HEK293 (cell line): Measurements from ENCODE around the gene CNTN4.

Experiments used
- CTCF ChIP-seq: fragments of 450-650 bp; formaldehyde crosslinking; IDR thresholded peaks from 2 replicates; pipeline ENCODE4 v1.5.1; 2016; ENCODE audit warnings: missing biosample characterization, missing genetic modification characterization
- MYNN ChIP-seq: fragments of 450-650 bp; formaldehyde crosslinking; IDR thresholded peaks from 2 replicates; pipeline ENCODE4 v1.5.1; 2016; ENCODE audit warnings: missing biosample characterization, missing genetic modification characterization, borderline replicate concordance
- MZF1 ChIP-seq: fragments of 450-650 bp; formaldehyde crosslinking; IDR thresholded peaks from 2 replicates; pipeline ENCODE4 v1.5.1; 2017; ENCODE audit warnings: missing biosample characterization, missing genetic modification characterization, borderline replicate concordance
- REST ChIP-seq: fragments of 450-650 bp; formaldehyde crosslinking; IDR thresholded peaks from 2 replicates; pipeline ENCODE4 v1.5.1; 2016; ENCODE audit warnings: missing biosample characterization, missing genetic modification characterization
- SETDB1 ChIP-seq: IDR thresholded peaks from one replicate; pipeline ENCODE4 v1.6.1; 2017; ENCODE audit warnings: mild to moderate bottlenecking, low read length, moderate library complexity, mixed read lengths; ENCODE audit not compliant: insufficient read length
- ZBTB20 ChIP-seq: fragments of 450-650 bp; formaldehyde crosslinking; IDR thresholded peaks from 2 replicates; pipeline ENCODE4 v1.5.1; 2016; ENCODE audit warnings: missing biosample characterization, missing genetic modification characterization
- ZNF112 ChIP-seq: fragments of 450-650 bp; formaldehyde crosslinking; IDR thresholded peaks from 2 replicates; pipeline ENCODE4 v1.5.0; 2017; ENCODE audit warnings: missing biosample characterization, missing genetic modification characterization
- ZNF423 ChIP-seq: fragments of 450-650 bp; formaldehyde crosslinking; IDR thresholded peaks from 2 replicates; pipeline ENCODE4 v1.5.1; 2016; ENCODE audit warnings: missing biosample characterization, missing genetic modification characterization
- ZNF639 ChIP-seq: fragments of 450-650 bp; formaldehyde crosslinking; IDR thresholded peaks from 2 replicates; pipeline ENCODE4 v1.5.1; 2016; ENCODE audit warnings: missing biosample characterization, missing genetic modification characterization
- ZNF707 ChIP-seq: fragments of 450-650 bp; formaldehyde crosslinking; IDR thresholded peaks from 2 replicates; pipeline ENCODE4 v1.5.1; 2016; ENCODE audit warnings: missing biosample characterization, missing genetic modification characterization
- ZNF747 ChIP-seq: fragments of 450-650 bp; formaldehyde crosslinking; IDR thresholded peaks from 2 replicates; pipeline ENCODE4 v1.5.1; 2016; ENCODE audit warnings: missing biosample characterization, missing genetic modification characterization
- ZNF76 ChIP-seq: fragments of 450-650 bp; formaldehyde crosslinking; IDR thresholded peaks from 2 replicates; pipeline ENCODE4; 2016; ENCODE audit warnings: low read depth, missing biosample characterization, missing genetic modification characterization, borderline replicate concordance

GRCh38 chr3:2873986-2874385 is 775.3 kb downstream of the CNTN4 start:
- TF ChIP-seq CTCF (tag by site-specific recombination) (no peak), MYNN (tag by site-specific recombination) (no peak), ZNF707 (tag by site-specific recombination) (no peak), ZNF112 (no peak), ZBTB20 (tag by site-specific recombination) (no peak), SETDB1 (no peak), ZNF639 (no peak), ZNF747 (tag by site-specific recombination) (no peak), ZNF423 (no peak), MZF1 (tag by site-specific recombination) (no peak), REST (tag by site-specific recombination) (no peak), ZNF76 (tag by site-specific recombination) (no peak)
